Chondrocyte (in vitro differentiated cells): ENCODE data around the gene TMEM88. TPM values are rescaled to one million over a fixed set of nuclear protein-coding genes. Genes with fewer than 3 reads are reported as not detected.

Experiments used
- DNase-seq: peaks from one replicate; pipeline ENCODE4 v3.0.0; 2021; ENCODE audit warnings: mixed read lengths, low spot score
- H3K27ac Mint-ChIP-seq: one replicate; pipeline ENCODE4 v1.8.0; 2021; ENCODE audit warnings: mild to moderate bottlenecking, moderate library complexity, mixed read lengths; ENCODE audit not compliant: unreplicated experiment
- H3K27me3 Mint-ChIP-seq: 2 replicates; pipeline ENCODE4 v1.8.0; 2021; ENCODE audit warnings: low read depth, mixed read lengths
- H3K36me3 Mint-ChIP-seq: 2 replicates; pipeline ENCODE4 v1.8.0; 2021; ENCODE audit warnings: low read depth, mixed read lengths
- H3K4me1 Mint-ChIP-seq: 2 replicates; pipeline ENCODE4 v1.8.0; 2021; ENCODE audit warnings: low read depth, mild to moderate bottlenecking, mixed read lengths
- H3K4me3 Mint-ChIP-seq: one replicate; pipeline ENCODE4 v1.8.0; 2021; ENCODE audit warnings: mild to moderate bottlenecking, moderate library complexity, mixed read lengths; ENCODE audit not compliant: unreplicated experiment
- H3K9me3 Mint-ChIP-seq: 2 replicates; pipeline ENCODE4 v1.8.0; 2021; ENCODE audit warnings: low read depth, mixed read lengths
- CTCF ChIP-seq: fragments of 200-600 bp; sonication (generic); IDR thresholded peaks from 2 replicates; pipeline ENCODE4 v1.5.0; 2021; ENCODE audit warnings: antibody characterized with exemption, mild to moderate bottlenecking, moderate library complexity
- total RNA-seq: library from RNA; stranded (reverse); gene quantifications from 3 replicates; pipeline ENCODE4 v1.2.1, GENCODE V29; 2021

The TMEM88 gene
- total RNA-seq, 1 donor from 2014 or later = 1.9 TPM

- H3K9me3 Mint-ChIP-seq = no peaks in the 10 kb centered on the region
- peaks cover 3% of the 10 kb centered on the region for H3K4me1 Mint-ChIP-seq
- no peaks in the 10 kb centered on the region for H3K27me3 Mint-ChIP-seq
- no peak overlapping the region for H3K4me3 Mint-ChIP-seq
- peaks cover 9% of the 10 kb centered on the region for H3K36me3 Mint-ChIP-seq
- no peak overlapping the region for H3K27ac Mint-ChIP-seq
- no peak for DNase-seq
- no peak for TF ChIP-seq CTCF
Observed at GRCh38 chr17:7886227-7887037, 31.6 kb downstream of the TMEM88 start.

- Mint-ChIP-seq H3K4me1 (peaks cover 3% of the 10 kb centered on the region), H3K27ac (no peak overlapping the region), H3K9me3 (no peaks in the 10 kb centered on the region), H3K4me3 (no peak overlapping the region), H3K36me3 (peaks cover 10% of the 10 kb centered on the region), H3K27me3 (no peaks in the 10 kb centered on the region)
- no peak for DNase-seq
- TF ChIP-seq CTCF = peak; percentile 47
Observed at GRCh38 chr17:7887038-7887481, 32.2 kb downstream of the TMEM88 start.

GRCh38 chr17:7887482-7888183 is 32.8 kb downstream of the TMEM88 start:
- Mint-ChIP-seq H3K4me1 (peaks cover 3% of the 10 kb centered on the region), H3K4me3 (no peak overlapping the region), H3K9me3 (no peaks in the 10 kb centered on the region), H3K27me3 (no peaks in the 10 kb centered on the region), H3K27ac (no peak overlapping the region), H3K36me3 (peaks cover 11% of the 10 kb centered on the region)
- DNase-seq = no peak
- no peak for TF ChIP-seq CTCF

- no peak within 1 kb of the TSS for H3K4me3 Mint-ChIP-seq
- H3K9me3 Mint-ChIP-seq = no peaks in the 10 kb centered on the region
- H3K27ac Mint-ChIP-seq = no peak within 1 kb of the TSS
- no peak for DNase-seq
- H3K4me1 Mint-ChIP-seq = peaks cover 3% of the 10 kb centered on the region
- no peak for TF ChIP-seq CTCF
- H3K27me3 Mint-ChIP-seq = no peaks in the 10 kb centered on the region
- H3K36me3 Mint-ChIP-seq = peaks cover 11% of the 10 kb centered on the region
Observed at GRCh38 chr17:7888184-7888920, 33.5 kb downstream of the TMEM88 start, which contains the start of gene CHD3. Gene CHD3 (plus strand): TSS chr17:7888789. CDS start chr17:7889001, 212 bp downstream.
